HG03064 (cell line): ENCODE results near the gene GPR18.
"Not testable (repeated sequence)": the region's sequence is repeated elsewhere in the genome, so short reads cannot be mapped to it uniquely, and the experiment has no call there.

Experiments
- ATAC-seq: cut with Tn5 transposase; IDR thresholded peaks from one replicate; pipeline ENCODE4 v1.9.1; 2021; ENCODE audit warnings: low read depth; ENCODE audit not compliant: unreplicated experiment

Gene GPR18

GRCh38 chr13:99214731-99215130 lies 43.4 kb downstream of the GPR18 start:
- ATAC-seq = no peak

GRCh38 chr13:99214232-99214631 lies 43.9 kb downstream of the GPR18 start:
- ATAC-seq = peak; percentile 72

DNA sequence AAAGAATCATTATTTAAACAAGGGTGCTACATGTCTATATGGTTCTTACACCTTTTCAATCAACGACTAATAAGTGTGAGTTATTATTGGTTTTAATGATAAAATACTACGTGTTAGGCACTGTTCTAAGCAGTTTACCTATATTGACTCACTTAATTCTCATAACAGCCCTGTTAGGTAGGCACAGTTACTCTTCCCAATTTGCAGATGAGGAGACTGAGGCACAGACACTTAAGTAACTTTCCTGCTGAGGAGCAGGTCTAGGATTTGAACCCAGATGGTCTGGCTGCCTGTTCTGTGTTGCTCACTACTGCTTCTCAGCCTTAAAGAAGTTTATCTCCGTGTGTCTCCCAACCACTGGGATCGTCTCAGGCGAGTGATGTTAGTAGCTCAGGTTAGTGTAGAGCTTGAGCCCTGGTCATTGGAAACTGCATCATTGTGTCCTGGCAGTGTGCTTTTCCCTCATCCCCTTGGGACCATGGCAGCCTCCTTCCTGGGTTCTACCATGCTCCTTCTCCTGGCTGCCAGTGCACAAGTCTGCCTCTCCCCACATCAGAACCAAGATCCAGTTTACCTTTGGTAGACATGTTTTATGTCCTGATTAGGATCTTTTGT lies 46.7 kb downstream of the GPR18 start:
- ATAC-seq = no peak

GRCh38 chr13:99210627-99211026 lies 47.6 kb downstream of the GPR18 start:
- not testable (repeated sequence) for ATAC-seq

DNA sequence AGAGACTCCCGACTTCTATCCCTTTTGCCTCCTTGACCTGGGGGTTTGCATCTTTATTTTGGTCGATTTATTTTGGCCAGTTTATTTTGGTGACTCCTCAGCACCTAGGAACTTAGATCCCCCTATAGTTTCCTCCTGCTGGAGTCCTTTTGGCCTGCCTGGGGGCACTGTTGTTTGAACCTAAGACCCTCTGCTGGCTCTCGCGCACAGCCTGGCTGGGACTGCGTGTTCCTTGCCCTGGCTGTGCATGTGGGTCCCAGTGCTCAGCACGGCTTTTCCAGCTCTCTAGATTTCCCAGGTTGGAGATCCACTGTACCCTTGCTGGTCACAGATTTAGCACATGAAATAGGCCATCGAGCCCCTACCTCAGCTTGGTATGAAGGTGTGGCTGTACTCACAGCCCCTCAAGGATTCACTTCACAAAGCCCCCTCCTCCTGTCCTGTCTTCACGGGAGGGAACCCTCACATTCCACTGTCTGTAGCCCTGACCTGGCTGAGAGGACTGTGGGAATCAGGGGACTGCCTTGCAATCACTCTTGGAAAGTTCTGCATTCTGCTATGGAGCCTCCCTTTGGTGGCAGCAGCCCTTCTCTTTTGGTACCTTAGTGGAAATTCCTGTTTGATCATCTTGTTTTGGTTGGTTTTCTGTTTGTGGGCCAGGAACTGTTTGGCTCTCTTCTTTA lies 49.2 kb downstream of the GPR18 start:
- no peak for ATAC-seq

- no peak for ATAC-seq
These were observed 50.0 kb downstream of the GPR18 start for GRCh38 chr13:99208185-99208584.

DNA sequence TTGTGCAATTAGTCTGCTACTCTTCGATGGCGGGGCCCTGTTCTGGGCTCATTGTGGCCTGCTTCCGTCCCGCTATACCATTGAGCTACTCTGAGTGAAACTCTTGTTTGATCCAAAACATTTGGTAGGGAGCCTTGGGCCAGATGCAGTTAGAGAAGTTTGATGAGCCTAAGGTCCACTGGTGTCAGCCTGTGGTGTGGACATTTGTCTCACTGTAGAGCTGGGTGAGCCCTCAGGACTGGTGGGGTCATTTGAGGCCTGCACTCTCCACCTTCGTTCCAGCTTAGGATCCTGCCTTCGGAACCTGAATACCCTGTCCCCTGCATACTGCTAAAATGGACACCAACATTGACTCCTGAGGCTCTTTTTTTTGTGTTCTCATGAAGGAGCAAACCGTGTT lies 50.7 kb downstream of the GPR18 start:
- no peak for ATAC-seq

- no peak for ATAC-seq
These were observed 51.3 kb downstream of the GPR18 start for GRCh38 chr13:99206873-99207272.

DNA sequence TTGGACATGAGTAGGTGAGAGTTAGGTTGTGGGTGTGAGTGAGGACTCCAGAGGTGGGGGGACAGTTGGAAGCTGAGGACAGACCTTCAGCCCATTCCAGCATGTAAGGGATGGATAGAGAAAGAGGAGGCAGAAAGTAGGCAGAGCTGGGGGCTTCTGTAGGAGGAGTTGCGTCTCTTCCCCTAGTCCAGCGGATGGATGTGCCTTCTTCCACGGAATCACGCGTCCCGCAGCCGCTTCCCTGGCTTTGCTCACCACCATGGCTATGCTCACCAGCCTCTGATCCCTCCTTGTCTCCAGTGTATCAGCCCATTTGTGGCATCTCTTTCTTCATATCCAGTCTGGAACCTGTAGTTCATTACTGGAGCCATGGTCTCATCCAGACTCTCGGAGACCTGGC lies 52.0 kb downstream of the GPR18 start:
- no peak for ATAC-seq

- ATAC-seq = no peak
These were observed 52.5 kb downstream of the GPR18 start for GRCh38 chr13:99205621-99206220.
